HG03159 (cell line): Measurements from ENCODE around the gene S100A6.
"Not testable (repeated sequence)": the region's sequence is repeated elsewhere in the genome, so short reads cannot be mapped to it uniquely, and the experiment has no call there.

Source experiments
- ATAC-seq: cut with Tn5 transposase; IDR thresholded peaks from one replicate; pipeline ENCODE4 v1.9.1; 2021; ENCODE audit warnings: mild to moderate bottlenecking, moderate library complexity; ENCODE audit not compliant: unreplicated experiment

The S100A6 gene

DNA sequence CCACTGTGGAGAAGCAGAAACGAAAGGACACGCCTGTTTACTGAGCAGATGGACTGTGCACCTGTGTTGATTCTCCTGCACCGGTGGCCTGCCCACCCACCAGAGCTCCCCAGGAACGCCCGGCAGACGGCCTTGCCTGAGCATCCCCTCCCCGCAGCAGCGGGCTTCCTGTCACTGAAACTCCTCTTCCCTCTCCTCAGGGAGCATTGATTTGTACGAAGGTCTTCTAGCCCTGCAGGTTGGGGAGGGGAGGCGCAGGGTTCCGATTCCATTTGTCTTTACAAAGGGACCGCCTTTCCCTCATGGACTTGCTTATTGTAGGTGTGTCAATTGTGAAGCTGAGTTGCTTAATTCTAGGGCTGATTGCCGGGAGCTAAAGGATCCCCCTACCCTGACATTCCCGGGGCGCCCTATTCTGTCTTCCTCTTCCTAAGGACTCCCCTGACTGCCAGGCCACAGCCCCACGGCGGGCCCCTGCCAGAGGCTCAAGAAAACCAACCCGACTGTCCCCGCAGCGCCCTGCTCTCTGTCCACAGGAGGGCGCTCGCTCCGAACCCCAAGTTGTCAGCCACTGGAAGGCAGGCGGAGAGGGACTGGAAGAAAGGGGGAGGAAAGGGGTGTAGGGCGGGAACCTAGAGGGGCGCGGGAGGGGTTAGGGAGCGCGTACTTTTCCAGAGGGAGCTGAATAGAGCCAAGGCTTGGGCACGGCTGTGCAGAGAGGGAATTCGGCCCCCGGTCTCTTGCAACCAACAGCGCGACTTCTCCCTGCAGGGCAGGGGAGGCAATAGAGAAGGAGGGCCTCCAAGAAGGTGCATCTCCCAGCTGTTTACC is 2.8 kb downstream of the S100A6 start:
- no peak for ATAC-seq

- no peak for ATAC-seq
Observed at GRCh38 chr1:153532181-153532580, 3.6 kb downstream of the S100A6 start.

- no peak for ATAC-seq
Observed at GRCh38 chr1:153531638-153532037, 4.2 kb downstream of the S100A6 start.

DNA sequence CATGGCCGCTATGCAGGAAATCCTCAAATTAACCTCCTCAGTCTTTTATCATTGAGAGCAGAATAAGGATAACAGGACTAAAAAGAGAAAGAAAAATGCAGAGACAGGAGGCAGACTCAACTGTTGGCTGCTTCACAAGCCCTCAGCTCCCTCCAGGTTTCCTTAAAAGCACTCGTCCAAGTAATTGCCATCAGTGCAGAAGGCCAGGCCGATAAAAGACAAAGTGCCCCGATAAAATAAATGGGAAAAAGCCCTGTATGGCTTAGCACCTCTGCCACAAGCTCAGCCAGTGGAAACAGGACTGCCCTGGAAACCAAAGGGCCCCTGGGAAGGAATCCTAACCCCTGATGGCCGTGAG is 8.1 kb downstream of the S100A6 start:
- ATAC-seq = no peak

DNA sequence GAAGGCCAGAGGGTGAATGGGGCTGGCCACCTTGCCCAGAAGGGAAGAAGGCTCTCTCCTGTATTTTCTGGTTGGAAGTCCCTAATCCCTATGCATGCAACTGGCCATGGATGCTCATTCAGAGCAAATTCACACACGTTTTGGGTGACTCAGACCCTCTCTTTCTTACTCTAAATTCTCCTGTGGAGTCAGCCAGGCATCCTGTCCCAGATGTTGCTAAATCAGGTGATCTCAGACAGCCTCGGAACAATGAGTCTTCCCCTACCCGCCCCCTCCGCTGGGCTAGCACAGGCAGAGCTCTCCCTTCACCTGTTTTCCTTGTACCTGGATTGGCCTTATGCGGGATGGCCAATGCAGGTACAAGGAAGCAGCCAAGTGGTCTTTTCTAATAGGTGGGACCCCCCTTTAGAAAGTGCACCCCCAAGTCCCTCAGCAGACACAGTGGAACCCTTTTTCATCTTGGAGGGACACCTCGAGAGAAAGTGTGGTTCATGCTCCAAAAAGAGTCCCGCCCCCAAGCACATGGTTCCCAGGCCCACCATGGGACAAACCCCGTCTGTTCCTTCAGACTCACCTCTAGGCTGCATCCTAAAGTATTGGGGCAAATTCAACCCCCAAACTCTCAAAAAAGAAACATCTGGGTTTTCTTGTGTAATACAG is 8.6 kb downstream of the S100A6 start:
- ATAC-seq = no peak

DNA sequence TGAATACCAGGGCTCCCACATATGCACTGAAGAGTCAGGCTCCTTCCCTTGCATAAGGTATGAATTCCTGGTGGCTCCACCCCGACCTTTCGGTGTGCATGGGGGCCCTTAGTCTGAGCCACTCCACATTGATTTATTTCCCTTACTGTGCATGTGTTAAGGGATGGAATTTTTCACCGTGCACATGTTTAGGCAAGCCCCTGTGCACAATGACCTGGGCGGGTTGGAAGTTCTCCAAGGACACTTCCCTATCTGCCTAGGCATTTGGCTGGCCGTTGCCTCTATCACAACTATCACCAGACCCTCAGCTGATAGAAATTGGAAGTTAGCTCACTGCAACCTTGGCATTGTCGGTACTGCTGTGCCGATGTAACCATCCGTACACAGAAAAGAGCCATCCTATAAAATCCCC is 9.7 kb downstream of the S100A6 start:
- no peak for ATAC-seq

DNA sequence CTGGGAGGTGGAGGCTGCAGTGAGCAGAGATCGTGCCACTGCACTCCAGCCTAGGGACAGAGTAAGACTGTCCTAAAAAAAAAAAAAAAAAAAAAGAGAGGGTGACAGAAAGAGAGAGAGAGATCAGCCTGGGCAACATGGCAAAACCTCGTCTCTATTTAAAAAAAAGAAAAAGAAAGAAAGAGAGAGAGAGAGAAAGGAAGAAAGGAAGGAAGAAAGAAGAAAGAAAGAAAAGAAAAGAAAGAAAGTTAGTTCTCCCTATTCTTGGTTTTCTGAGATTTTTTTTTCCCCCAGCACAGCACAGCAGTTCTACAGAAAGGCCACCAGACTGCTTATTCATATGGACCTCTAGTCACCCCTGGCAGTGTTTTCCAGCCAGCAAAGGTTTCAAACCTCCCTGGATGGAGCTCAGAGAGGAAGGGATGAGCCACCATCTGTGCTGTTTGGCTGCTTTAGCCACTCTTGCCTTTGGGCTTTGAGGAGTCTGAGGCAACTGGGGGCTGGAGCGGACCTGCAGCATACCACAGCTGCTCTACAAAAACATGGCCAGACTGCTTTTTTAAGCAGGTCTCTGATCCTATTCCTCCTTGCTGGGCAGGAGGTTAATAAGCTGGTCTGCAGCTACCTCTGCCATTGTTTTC is 10.6 kb downstream of the S100A6 start:
- ATAC-seq = no peak

DNA sequence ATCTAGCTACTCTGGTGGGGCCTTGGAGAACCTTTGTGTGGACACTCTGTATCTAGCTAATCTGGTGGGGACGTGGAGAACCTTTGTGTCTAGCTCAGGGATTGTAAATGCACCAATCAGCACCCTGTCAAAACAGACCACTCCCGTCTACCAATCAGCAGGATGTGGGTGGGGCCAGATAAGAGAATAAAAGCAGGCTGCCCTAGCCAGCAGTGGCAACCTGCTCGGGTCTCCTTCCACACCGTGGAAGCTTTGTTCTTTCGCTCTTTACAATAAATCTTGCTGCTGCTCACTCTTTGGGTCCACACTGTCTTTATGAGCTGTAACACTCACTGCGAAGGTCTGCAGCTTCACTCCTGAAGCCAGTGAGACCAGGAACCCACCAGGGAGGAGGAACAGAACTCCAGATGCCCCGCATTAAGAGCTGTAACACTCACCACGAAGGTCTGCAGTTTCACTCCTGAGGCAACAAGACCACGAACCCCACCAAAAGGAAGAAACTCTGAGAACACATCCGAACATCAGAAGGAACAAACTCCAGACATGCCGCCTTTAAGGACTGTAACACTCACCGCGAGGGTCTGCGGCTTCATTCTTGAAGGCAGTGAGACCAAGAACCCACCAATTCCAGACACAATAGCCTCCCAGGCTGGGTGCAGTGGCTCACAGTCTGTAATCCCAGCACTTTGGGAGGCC is 13.3 kb downstream of the S100A6 start:
- ATAC-seq = not testable (repeated sequence)

DNA sequence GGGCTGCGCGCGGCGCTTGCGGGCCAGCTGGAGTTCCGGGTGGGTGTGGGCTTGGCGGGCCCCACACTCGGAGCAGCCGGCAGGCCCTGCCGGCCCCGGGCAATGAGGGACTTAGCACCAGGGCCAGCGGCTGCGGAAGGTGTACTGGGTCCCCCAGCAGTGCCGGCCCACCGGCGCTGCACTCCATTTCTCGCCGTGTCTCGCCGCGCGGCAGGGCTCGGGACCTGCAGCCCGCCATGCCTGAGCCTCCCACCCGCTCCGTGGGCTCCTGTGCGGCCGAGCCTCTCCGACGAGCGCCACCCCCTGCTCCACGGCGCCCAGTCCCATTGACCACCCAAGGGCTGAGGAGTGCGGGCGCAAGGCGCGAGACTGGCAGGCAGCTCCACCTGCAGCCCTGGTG is 14.0 kb downstream of the S100A6 start:
- ATAC-seq = not testable (repeated sequence)

GRCh38 chr1:153520818-153521476 is 14.8 kb downstream of the S100A6 start:
- no peak for ATAC-seq

GRCh38 chr1:153520137-153520691 is 15.6 kb downstream of the S100A6 start:
- not testable (repeated sequence) for ATAC-seq

- ATAC-seq = no peak
Observed at GRCh38 chr1:153519242-153519641, 16.5 kb downstream of the S100A6 start.

DNA sequence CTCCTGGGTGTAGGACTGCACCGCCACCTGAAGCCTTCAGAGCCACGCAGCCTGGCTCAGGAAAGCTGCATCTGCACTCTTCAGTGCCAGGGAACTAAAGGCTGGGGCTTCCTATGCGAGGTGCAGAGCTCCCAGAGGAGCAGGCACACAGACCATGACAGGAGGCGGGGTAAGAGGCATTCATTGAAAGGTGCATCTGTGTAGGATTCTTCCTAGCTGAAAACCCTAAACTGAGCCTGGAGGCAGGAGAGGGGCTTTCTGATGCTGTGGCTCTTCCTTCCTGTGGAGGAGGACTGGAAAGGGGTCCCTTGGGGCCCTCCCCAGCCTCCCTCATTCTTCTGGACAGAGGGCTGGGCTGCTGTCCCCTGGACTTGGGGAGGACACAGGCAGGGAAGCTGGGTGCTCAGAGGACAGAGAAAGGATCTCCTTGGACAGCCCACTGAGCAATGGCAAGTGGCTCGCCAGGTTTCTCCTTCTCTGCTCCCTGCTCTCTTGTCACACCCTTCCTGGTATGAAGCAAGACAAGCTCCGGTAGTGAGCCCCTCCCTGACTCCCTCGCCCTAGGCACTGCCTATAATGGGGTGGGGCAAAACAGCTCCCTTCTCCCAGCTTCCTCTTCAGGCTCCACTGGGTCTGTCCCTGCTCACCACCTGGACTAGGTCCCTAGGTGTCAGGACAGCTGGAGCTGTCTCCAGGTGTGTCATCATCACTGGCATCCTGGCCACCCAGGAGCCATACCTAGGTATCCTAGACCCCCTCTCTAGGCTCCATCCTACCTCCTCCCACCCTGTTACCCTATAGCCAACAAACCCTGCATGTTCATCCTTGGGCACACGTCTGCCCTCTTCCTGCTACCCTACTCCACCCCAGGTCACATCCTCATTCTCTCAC is 20.0 kb downstream of the S100A6 start:
- ATAC-seq = no peak

GRCh38 chr1:153513666-153514065 is 22.1 kb downstream of the S100A6 start:
- ATAC-seq = no peak

DNA sequence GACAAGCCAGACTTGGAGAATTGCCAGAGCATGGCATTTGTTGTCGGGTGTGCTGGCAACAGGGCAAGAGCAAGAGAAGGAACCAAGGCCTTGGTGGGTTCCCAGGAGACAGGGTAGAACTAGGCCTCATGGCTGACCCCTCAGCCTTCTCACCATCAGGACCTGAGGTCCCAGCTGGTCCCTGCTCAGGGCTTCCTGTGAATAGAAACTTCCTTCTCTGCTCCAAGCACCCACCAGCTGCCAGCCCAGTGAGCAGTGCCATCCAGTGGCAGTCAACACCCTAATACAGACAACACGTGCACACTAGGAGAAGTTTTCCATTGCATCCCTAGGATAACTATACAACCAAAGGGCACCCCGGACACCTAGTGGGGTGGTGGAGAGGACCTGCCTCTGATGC is 22.8 kb downstream of the S100A6 start:
- no peak for ATAC-seq

DNA sequence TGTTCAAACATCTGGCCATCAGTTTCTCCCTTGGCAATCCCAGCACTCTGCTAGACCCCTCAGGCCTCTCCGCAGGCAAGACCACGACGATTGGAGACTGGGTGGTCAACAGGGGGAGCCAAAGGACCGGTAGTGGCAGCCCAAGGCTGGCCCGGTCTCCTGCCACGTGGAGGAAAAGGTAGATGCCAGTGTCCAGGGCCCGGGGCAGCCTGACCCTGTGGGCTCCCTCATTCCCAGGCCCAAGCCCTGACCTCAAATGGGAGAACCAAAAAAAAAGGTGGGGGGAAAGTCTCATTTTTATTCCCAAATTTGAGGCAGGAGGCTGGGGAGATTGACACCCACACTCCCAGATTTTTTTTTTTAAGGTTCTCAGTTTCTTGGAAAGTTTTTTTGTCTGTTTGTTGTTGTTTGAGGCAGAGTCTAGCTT is 24.8 kb downstream of the S100A6 start:
- no peak for ATAC-seq

GRCh38 chr1:153509729-153510354 is 25.9 kb downstream of the S100A6 start:
- no peak for ATAC-seq

GRCh38 chr1:153509036-153509435 is 26.8 kb downstream of the S100A6 start:
- no peak for ATAC-seq
